ENCODE measurements around the gene KCNK16. TPM values are rescaled to one million over a fixed set of nuclear protein-coding genes. Genes with fewer than 3 reads are reported as not detected.

KCNK16 gene
- total and polyA plus RNA-seq, 10 donors: not detected

- 29 to 54% (median 40%) methylated on average over 5 of the region's 5 CpGs for WGBS, 5 donors
- intact Hi-C loops (cut with DNase I; ENCODE audit: low total_unique reads): no loop called here
These were observed 15.9 kb upstream of the KCNK16 start for GRCh38 chr6:39338397-39338796.

DNA sequence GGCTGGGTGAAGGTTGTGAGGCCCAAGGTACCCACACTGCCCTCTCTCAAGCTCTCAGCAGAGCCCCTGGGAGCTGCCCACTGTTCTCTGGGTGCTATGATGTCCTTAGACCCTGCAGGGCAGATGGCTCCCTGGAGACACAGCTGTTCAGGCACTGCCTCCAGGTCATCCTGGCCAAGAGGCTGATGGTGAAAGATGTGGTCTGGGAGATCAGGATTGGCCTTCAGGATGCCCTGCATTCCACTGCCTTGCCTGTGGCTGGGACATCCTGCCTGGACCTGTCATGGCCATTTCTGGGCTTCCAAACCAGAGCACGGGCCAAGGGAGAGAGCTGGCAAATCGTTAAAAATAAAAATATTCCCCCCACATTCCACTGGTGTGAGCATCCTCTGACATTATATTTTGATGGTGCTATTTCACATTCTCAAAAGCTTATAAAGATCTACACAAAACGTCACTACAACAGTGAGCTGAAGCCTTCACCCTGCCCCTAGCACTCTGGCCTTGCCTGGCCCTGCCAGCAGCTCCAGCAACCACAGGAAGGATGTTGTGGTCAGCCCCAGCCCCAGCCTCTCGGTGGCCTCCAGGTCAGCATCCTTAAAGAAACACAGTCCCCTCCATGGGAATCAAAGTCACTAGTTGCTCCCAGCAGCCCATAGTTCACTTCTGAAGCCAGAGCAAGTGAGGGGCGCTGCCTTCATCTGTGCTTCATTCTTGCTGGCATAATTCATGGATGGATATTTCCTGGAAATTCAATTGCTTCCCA, 13.5 kb upstream of the KCNK16 start:
- no peak for DNase-seq

More at GRCh38 chr6:39338397-39338796, 15.9 kb upstream of the KCNK16 start:
- Histone ChIP-seq H3K4me1 (peaks cover 23 to 76% (median 44%) of the 10 kb centered on the region in 6 donors), H3K36me3 (no peaks in the 10 kb centered on the region), H3K9me3 (no peaks in the 10 kb centered on the region), H3K4me3 (no peak overlapping the region), H3K27me3 (replicated peaks in 1 of 7) (peaks cover 0 to 27% (median 0%) of the 10 kb centered on the region in 7 donors), H3K27ac (no peak overlapping the region)
- TF ChIP-seq POLR2A (IDR thresholded peaks at IDR 0.05) (no peak), POLR2AphosphoS5 (IDR thresholded peaks at IDR 0.05) (no peak)
- TF ChIP-seq, protein P1, sequence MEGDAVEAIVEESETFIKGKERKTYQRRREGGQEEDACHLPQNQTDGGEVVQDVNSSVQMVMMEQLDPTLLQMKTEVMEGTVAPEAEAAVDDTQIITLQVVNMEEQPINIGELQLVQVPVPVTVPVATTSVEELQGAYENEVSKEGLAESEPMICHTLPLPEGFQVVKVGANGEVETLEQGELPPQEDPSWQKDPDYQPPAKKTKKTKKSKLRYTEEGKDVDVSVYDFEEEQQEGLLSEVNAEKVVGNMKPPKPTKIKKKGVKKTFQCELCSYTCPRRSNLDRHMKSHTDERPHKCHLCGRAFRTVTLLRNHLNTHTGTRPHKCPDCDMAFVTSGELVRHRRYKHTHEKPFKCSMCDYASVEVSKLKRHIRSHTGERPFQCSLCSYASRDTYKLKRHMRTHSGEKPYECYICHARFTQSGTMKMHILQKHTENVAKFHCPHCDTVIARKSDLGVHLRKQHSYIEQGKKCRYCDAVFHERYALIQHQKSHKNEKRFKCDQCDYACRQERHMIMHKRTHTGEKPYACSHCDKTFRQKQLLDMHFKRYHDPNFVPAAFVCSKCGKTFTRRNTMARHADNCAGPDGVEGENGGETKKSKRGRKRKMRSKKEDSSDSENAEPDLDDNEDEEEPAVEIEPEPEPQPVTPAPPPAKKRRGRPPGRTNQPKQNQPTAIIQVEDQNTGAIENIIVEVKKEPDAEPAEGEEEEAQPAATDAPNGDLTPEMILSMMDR (IDR thresholded peaks at IDR 0.05 in 8 of 11, conservative IDR thresholded peaks at IDR 0.05 in 3 of 11): no peak
- no peak for DNase-seq

GRCh38 chr6:39333644-39334438, 11.3 kb upstream of the KCNK16 start:
- no peak overlapping the region for H3K4me3 ChIP-seq
- intact Hi-C loops (cut with DNase I; ENCODE audit: low total_unique reads): no loop called here
- H3K27me3 ChIP-seq (replicated peaks in 1 of 7): peaks cover 0 to 26% (median 0%) of the 10 kb centered on the region in 7 donors
- H3K27ac ChIP-seq: no peak overlapping the region
- DNase-seq: no peak
- no peaks in the 10 kb centered on the region for H3K9me3 ChIP-seq
- H3K36me3 ChIP-seq: no peaks in the 10 kb centered on the region
- peaks cover 9 to 36% (median 17%) of the 10 kb centered on the region in 6 donors for H3K4me1 ChIP-seq
- TF ChIP-seq, protein P1 (IDR thresholded peaks at IDR 0.05 in 8 of 11, conservative IDR thresholded peaks at IDR 0.05 in 3 of 11): no peak
- no peak for TF ChIP-seq POLR2AphosphoS5 (IDR thresholded peaks at IDR 0.05)
- TF ChIP-seq POLR2A (IDR thresholded peaks at IDR 0.05): no peak
- 81 to 87% (median 84%) methylated on average over 7 of the region's 7 CpGs for WGBS, 5 donors

More for the DNA sequence above, 13.5 kb upstream of the KCNK16 start:
- H3K4me1 ChIP-seq: peaks cover 18 to 51% (median 36%) of the 10 kb centered on the region in 6 donors
- H3K9me3 ChIP-seq: no peaks in the 10 kb centered on the region
- no peak overlapping the region for H3K27ac ChIP-seq
- no peak overlapping the region for H3K4me3 ChIP-seq
- peak in 2 of 3 donors; percentile 18 to 29 for TF ChIP-seq POLR2AphosphoS5 (IDR thresholded peaks at IDR 0.05)
- TF ChIP-seq, protein P1 (IDR thresholded peaks at IDR 0.05 in 8 of 11, conservative IDR thresholded peaks at IDR 0.05 in 3 of 11): no peak
- intact Hi-C loops (cut with DNase I; ENCODE audit: low total_unique reads): no loop called here
- H3K27me3 ChIP-seq (replicated peaks in 1 of 7): peaks cover 0 to 31% (median 0%) of the 10 kb centered on the region in 7 donors
- WGBS, 5 donors: 7 to 14% (median 8%) methylated on average over 4 to 5 of the region's 5 CpGs
- H3K36me3 ChIP-seq: no peaks in the 10 kb centered on the region

GRCh38 chr6:39330476-39330875, 8.0 kb upstream of the KCNK16 start:
- WGBS, 5 donors: 50 to 67% (median 65%) methylated on average over 3 of the region's 3 CpGs
- H3K27me3 ChIP-seq (replicated peaks in 1 of 7): peaks cover 0 to 30% (median 0%) of the 10 kb centered on the region in 7 donors
- H3K9me3 ChIP-seq: no peaks in the 10 kb centered on the region
- TF ChIP-seq, protein P1 (IDR thresholded peaks at IDR 0.05 in 8 of 11, conservative IDR thresholded peaks at IDR 0.05 in 3 of 11): no peak
- TF ChIP-seq POLR2AphosphoS5 (IDR thresholded peaks at IDR 0.05) (no peak), POLR2A (IDR thresholded peaks at IDR 0.05) (no peak)
- intact Hi-C loops (cut with DNase I; ENCODE audit: low total_unique reads): no loop called here
- peaks cover 0 to 9% (median under 1%) of the 10 kb centered on the region in 6 donors for H3K4me1 ChIP-seq
- H3K36me3 ChIP-seq: no peaks in the 10 kb centered on the region
- DNase-seq: no peak
- no peak overlapping the region for H3K4me3 ChIP-seq
- H3K27ac ChIP-seq: no peak overlapping the region
